GDM1 (cell line): ENCODE results near the gene DYNC1I2.
"Not testable (repeated sequence)": the region's sequence is repeated elsewhere in the genome, so short reads cannot be mapped to it uniquely, and the experiment has no call there.

ENCODE experiments used
- DNase-seq: peaks from one replicate; lab custom pipeline; 2025; lab: John Stamatoyannopoulos, UW

Gene DYNC1I2

GRCh38 chr2:171718720-171719119, 31.5 kb downstream of the DYNC1I2 start:
- DNase-seq = no peak

- no peak for DNase-seq
These were observed 32.4 kb downstream of the DYNC1I2 start for GRCh38 chr2:171719660-171720059.

DNA sequence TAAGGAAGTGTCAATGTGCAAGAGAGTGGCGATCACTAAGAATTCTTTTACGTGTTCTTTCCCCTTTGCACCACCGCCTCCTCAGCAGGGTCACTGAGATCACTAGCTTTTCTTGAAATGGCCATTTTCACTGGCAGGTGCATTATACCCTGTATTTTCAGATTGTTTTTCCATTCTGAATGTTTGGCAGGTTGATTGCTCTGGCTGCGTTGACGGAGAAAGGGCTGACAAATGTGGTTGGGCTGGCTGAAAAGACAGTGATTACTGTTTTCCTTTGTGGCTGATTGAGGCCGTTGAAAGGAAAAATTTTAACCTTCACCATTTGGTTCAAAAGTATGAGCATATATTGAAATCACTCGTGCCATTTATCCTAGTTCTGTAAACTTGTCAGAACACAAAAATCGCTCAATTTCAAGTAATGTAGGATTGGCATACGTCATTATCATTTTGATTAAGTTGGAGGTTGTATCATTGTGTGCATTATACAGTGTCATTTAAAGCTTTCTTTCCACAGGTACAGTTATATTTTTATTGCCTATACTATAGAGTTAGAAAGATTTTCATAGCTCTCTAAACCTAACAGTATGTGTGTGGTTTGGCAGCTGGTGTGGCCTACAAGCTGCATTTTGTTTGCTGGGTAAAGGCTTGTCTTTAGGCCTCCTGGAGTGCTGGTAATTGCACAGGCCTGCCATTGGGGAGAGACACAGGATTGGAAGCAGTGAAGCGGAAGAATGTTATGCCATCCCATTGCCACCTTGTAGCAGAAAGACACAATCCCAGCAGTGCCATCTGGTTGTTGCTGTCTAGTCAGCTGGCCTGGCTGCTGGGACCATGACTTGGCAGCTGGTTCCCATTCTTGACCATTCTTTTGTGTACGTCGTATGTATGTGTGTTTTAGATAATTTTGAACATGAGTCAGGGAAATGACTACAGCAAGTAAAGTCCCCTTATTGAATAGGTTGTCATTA, 36.7 kb downstream of the DYNC1I2 start:
- DNase-seq = no peak

- no peak for DNase-seq
These were observed 39.7 kb downstream of the DYNC1I2 start for GRCh38 chr2:171726847-171727450.

GRCh38 chr2:171728989-171729951, 42.0 kb downstream of the DYNC1I2 start:
- no peak for DNase-seq

DNA sequence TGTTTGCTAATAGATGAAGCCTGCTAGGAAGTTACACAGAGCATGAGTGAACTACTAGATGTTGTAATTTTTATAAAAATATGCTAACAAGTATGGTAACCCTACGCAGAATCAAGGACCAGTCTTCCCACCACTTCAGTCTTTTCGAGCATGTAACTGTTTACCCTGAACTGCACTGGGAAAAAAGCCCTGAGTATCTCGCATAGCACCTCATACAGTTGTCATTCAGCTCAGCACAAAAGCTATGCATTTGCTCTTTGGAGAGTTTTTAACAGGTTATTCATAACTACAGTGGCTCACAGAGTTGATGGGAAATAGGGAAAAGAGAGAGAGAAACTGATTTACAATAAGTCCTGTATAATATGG, 42.7 kb downstream of the DYNC1I2 start:
- no peak for DNase-seq

DNA sequence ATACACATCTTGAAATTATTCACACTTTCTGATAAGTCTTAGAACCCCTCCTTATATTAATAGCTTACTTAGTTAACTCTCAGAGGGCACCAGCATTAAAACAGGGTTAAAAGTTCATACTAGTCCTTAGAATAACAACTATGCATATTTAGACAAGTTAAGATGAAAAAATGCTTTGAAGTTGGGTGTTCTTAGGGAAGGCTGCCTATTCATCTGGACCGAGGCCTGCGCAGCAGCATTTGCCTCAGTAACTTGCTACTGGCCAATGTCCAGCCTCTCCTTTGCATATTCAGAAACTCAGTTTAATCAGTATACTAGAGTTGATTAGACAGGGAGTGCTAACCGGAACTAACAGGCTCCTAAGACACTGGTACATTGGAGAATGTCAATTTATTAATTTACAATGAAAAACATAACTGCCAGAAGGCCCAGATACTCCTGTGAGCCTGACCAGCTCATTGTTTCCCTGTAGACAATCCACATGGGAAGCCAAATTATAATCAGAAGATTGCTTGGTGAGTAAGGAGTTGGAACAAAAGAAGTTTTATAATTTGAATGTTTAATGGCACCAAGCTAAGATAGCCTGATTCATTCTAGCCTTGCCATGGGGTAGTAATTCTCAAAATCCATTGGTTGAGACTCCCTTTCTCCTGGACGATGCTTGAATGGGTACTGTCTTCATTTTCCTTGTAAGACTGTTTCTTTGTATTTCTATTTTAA, 48.9 kb downstream of the DYNC1I2 start:
- no peak for DNase-seq

GRCh38 chr2:171741189-171741588, 53.9 kb downstream of the DYNC1I2 start:
- no peak for DNase-seq

GRCh38 chr2:171742760-171743159, 55.5 kb downstream of the DYNC1I2 start:
- DNase-seq = no peak

DNA sequence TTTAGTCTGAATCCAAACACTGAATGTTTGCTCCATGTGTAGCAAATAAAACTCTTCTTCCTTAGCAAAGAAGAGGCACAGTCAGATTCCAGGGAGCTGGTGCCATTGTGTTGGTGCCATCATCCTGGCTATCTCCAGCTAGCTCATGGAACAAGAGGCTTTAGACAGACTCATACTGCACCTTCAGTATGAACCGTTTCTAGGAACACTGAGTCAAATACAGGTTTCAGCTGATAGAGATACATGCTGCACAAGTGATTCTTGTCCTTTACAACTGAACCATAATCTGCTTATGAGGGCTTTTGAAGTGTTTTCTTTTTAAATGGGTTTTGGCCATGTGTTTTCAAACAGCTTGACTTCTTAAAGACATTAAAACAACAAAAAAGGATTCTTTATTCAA, 57.9 kb downstream of the DYNC1I2 start:
- no peak for DNase-seq

DNA sequence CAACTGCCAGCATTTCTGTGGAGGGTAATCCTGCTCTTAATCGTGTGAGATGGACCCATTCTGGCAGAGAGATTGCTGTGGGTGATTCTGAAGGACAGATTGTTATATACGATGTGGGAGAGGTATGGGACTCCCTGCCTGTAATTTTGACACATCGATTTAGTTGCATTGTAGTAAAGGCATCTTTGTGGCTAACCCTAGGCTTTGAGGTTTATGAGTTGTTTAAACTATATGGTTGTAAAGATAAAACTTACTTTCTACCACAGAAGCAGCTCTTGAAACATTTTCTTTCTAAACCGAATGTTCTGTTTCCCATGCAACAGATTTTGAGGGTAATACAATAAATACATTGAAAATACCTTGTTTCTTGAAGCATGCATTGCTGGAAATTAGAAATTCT, 58.5 kb downstream of the DYNC1I2 start:
- no peak for DNase-seq

DNA sequence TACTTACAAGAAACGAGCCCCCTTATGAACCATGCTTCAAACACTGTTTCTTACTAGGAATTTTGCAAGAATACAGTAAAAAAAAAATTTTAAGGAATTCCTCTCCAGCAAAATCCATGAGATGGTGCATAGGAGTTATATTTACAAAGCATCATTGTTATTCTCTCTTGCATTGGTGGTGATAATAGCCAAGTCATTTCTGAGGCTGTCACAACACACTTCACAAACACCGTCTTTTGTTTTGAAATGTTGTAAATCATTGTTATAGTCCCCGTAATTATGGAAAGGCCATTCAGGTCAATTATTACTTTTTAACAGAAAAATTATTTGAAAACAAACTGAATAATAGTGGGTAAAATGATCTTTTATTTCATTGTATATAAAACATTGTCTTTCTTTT, 60.1 kb downstream of the DYNC1I2 start:
- no peak for DNase-seq

DNA sequence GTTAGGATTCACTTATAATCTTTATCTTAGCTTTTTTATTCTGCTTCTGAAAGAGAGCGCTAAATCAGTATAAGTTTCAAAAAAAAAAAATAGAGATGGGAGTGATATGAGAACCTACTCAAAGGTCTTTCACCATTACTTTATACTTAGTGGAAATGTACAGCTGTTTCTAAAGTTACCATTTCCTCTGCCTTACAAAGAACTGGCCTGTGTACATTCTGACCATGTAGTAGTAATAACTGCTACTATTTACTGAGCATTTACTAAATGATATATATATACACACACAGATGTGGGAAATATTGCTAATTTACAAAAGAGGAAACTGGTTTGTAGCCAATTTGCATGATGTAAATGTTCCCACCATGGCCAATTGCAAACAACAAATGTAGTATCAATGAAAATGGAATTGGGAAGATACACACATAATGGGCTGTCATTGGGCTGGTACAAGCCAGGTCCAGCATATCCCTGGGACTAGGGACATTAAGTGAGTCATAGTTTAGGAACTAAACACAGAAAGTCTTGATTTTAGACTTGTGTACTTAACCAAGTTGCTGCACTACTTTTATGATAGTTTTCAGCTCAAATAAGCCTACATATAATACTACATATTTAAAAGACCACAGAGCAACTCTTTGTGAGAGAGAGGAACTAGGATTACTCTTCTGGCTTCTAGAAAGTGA, 67.1 kb downstream of the DYNC1I2 start:
- no peak for DNase-seq

DNA sequence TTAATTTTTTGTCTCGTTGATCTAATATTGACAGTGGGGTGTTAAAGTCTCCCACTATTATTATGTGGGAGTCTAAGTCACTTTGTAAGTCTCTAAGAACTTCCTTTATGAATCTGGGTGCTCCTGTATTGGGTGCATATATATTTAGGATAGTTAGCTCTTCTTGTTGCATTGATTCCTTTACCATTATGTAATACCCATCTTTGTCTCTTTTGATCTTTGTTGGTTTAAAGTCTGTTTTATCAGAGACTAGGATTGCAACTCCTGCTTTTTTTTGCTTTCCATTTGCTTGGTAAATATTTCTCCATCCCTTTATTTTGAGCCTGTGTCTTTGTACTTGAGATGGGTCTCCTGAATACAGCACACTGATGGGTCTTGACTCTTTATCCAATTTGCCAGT, 71.5 kb downstream of the DYNC1I2 start:
- DNase-seq = not testable (repeated sequence)

- not testable (repeated sequence) for DNase-seq
These were observed 73.9 kb downstream of the DYNC1I2 start for GRCh38 chr2:171761176-171761575.

- no peak for DNase-seq
These were observed 75.8 kb downstream of the DYNC1I2 start for GRCh38 chr2:171762879-171763573.

- no peak for DNase-seq
These were observed 76.3 kb downstream of the DYNC1I2 start for GRCh38 chr2:171763602-171764001.

GRCh38 chr2:171771463-171771862, 84.2 kb downstream of the DYNC1I2 start:
- DNase-seq = no peak

GRCh38 chr2:171772373-171772772, 85.1 kb downstream of the DYNC1I2 start:
- no peak for DNase-seq

DNA sequence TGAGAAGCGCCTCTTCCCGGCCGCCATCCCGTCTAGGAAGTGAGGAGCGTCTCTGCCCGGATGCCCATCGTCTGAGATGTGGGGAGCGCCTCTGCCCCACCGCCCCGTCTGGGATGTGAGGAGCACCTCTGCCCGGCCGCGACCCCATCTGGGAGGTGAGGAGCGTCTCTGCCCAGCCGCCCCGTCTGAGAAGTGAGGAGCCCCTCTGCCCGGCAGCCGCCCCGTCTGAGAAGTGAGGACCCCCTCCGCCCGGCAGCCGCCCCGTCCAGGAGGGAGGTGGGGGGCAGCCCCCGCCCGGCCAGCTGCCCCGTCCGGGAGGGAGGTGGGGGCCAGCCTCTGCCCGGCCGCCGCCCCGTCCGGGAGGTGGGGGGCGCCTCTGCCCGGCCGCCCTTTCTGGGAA, 87.3 kb downstream of the DYNC1I2 start:
- DNase-seq = not testable (repeated sequence)
